HG02610 (cell line): ENCODE results near the gene CABLES1.
"Not testable (repeated sequence)": the region's sequence is repeated elsewhere in the genome, so short reads cannot be mapped to it uniquely, and the experiment has no call there.

Experiments
- ATAC-seq: cut with Tn5 transposase; IDR thresholded peaks from one replicate; pipeline ENCODE4 v1.9.1; 2021; ENCODE audit warnings: mild to moderate bottlenecking, moderate library complexity; ENCODE audit not compliant: unreplicated experiment

The CABLES1 gene

GRCh38 chr18:23259701-23260681 lies 124.7 kb downstream of the CABLES1 start:
- ATAC-seq = peak; percentile 53

GRCh38 chr18:23260926-23261590 lies 125.8 kb downstream of the CABLES1 start:
- no peak for ATAC-seq

DNA sequence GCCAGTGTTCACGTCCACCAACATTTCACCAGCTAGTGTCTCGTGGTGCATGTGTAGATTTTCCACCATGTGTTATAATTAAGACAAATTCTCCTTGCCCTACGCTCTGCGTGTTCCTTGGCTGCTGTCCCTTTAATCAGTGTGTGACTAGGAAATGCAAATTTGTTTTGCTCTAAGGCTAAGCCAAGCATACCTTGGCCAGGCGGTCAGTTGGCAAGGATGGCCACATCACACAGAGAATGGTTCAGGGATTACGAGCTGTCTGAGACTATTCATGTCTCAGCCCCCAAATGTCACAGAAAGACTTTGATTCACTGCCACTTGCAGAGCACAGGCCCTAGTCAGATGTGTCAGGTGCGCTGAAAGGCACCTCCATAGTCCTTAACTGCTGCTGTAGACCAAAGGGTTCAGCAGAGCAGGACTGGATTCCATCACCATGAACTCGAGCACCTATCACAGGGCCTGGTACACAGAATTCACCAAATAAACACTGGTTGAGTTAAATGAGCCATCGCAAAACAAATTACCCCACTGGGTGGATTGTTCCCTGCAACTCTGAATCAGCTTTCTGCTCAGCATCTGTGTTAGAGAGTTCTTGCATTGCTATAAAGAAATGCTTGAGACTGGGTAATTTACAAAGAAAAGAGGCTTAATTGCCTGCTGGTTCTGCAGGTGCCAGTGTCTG lies 128.4 kb downstream of the CABLES1 start:
- no peak for ATAC-seq

GRCh38 chr18:23265682-23266399 lies 130.6 kb downstream of the CABLES1 start:
- no peak for ATAC-seq

DNA sequence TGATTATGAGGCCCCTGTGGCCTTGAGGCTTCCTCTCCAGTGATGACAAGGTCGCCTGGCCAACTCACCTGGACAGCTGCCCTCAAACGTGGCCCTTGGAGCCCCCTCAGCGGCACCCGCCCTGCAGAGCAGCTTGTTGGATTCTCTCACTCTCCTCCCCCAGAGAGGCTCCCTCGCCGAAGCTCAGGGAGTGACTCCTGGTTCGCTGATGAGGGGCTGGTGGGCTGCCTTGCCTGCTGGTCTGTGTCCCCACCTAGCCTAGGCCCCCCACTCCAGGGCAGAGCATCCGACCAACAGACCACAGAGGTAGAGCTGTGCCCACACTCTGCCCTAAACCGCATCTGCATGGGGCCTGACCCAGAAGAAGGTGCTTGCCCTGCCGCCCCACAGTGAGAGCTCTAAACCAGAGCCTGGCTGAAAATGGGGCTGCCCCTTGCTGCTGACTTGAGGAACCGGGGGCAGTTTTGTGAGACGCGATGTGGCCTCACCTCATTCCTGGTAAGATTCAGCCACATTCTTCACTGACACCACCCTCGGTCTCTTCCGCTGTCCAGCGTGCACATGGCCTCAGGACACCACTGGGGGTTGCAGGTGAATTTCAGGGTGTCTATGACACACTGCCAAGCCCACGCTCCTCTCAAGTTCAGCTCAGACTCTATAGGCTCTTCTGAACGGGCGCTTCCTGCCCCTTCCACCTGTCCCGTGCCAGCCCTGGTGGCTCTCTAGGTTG lies 131.6 kb downstream of the CABLES1 start:
- ATAC-seq = peak; percentile 62

- no peak for ATAC-seq
Measured at GRCh38 chr18:23267447-23267776, 132.1 kb downstream of the CABLES1 start.

DNA sequence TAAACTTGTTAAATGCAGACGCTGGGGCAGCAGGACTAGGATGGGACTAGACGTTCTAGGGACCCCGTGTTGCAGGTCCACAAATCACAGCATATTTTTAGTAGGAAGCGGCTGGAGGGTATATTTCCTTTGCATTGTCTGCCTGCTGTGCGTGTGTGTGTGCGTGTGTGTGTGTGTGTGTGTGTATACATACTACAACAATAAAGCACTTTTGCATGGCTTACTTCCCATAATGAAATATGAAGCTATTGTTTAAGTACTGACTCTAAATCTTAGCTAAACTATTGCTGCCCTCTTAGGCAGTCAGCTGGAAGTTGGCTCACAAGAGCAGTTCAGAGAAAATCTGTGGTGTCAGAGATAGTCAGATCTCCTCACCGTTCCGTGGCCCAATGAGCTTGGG lies 133.4 kb downstream of the CABLES1 start:
- ATAC-seq = no peak

DNA sequence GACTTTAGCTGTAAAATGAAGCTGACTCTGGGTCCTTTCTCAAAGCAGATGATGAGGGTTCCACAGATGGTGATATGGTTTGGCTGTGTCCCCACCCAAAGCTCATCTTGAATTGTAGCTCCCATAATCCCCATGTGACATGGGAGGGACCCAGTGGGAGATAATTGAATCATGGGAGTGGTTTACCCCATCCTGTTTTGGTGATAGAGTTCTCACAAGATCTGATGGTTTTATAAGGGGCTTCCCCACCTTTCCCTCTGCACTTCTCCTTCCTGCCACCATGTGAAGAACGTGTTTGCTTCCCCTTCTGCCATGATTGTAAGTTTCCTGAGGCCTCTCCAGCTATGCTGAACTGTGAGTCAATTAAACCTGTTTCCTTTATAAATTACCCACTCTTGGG lies 133.8 kb downstream of the CABLES1 start:
- not testable (repeated sequence) for ATAC-seq

DNA sequence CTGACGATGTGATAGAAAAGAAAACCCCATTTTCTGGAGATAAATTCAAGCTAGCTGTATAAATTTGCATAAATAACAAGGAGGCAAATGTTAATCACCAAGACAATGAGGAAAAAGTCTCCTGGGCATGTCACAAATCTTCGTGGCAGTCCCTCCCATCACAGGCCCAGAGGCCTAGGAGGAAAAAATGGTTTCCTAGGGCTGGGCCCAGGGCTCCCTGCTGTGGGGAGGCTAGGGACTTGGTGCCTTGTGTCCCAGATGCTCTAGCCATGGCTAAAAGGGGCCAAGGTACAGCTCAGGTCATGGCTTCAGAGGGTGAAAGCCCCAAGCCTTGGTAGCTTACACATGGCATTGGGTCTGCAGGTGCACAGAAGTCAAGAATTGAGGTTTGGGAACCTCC lies 134.6 kb downstream of the CABLES1 start:
- ATAC-seq = no peak

DNA sequence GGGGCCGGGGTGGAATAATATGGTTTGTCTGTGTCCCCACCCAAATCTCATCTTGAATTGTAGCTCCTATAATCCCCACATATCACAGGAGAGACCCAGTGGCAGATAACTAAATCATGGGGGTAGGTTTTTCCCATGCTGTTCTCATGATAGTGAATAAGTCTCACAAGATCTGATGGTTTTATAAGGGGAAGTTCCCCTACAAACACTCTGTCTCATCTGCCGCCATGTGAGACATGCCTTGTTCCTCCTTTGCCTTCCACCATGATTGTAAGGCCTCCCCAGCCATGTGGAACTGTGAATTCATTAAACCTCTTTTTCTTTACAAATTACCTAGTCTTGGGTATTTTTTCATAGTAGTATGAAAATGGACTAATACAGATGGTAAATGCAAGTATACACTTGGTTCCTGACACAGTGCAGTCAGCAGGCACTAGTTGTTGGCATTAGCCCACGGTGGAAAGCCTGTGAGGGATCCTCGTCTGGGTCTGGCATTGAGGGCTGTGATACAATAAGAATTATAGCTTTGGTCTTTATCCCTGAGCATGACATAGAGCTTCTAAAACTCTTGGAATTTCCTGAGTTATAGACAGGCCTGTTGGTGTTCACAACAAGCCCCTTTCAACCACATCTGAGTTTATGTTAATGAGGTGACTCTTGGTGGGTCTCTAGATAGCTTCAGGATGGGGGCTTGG lies 135.8 kb downstream of the CABLES1 start:
- ATAC-seq = no peak

GRCh38 chr18:23272498-23273232 lies 137.4 kb downstream of the CABLES1 start:
- ATAC-seq = no peak

DNA sequence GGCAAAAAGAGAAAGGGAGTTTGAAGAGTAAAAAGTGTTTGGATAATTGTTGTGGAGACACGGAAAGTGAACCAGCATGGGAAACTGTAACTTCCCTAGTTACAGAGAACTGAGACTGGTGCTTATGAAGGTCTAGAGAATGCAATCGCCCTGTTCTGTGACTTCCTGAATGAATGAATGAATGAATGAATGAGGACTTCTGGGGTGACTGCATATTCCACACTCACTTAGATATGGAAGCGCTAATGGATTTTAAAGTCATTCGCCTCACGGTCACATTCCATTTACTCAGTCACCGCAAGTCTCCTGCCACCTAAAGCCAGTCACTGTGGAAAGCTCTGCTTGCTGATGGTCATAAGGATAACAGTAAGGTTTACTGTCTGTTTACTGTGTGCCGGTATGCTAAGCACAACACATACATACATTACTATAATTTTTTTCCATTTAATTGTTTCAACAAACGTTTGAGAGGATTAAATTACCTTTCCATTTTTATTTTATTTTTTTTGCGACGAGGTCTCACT lies 138.2 kb downstream of the CABLES1 start:
- ATAC-seq = no peak

DNA sequence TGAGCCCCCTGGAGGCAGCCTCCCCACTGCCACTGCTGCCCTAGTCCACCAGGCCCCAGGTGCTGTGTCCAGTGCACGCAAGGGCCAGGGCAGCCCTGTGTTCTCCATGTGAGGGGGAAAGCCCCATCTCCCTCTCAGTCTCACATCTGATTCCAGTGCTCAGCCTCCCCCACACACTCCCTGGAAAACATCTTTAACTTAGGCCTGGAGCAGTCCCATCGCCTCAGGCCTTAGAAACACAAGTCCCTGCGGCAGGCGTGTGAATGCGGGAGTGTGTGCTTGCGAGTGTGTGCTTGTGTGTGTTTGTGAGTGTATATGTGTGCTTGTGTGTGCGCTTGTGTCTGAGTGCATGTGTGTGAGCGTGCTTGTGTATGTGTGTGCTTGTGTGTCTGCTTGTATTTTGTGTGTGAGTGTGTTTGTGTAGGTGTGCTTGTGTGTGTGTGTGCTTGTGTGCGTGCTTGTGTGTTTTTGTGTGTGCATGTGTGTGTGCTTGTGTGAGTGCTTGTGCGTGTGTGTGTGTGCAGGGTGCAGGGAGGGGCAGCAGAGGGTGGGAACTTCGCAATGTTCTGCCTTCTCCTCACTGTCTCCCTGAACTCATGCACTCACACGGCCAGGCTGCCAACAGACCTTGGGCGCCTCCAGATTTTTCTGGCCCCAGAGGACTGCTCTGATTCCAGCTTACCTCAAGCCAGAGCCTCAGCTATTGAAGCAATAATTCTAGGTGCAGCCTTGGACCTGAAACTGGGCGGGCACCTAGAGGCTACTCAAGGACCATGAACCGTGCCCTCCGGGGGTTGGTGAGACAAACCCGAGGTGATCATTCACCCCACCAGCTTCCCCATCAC lies 139.6 kb downstream of the CABLES1 start:
- no peak for ATAC-seq

DNA sequence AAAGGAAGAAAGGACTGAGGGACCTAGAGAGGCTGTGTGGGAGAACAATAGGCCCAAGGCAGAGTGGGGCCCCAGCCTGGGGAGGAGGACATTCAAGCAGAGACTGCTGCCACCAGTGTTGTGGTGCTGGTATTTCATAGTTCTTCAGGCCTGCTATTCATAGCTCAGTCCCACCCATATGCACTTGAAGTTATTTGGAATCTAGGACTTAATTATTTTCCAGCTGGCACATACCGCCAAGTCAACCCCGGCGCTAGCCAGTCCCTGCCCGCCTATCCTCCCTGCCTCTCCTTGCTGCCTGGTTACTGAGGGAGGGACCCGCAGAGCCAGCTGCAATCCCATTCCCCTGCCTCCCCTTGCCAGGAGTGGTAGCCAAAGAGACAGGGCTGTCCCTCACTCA lies 141.2 kb downstream of the CABLES1 start:
- ATAC-seq = no peak

GRCh38 chr18:23277399-23277798 lies 142.1 kb downstream of the CABLES1 start:
- no peak for ATAC-seq

DNA sequence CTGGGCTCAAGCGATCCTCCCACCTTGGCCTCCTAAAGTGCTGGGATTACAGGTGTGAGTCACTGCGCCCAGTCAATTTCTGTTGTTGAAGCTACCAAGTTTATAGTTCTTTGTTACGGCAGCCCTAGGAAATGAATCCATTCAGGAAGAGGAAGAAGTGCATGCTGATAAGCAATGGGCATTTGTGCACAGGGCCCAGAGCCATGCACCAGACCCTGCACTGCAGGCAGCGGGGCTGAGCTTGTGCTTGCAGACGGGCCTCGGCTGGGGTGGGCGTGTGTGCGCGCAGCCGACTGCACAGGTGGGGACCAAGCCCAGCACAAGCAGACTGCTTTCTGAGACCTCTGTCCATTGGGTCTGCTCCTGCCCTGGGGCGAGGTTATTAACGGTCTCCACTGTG lies 144.6 kb downstream of the CABLES1 start:
- ATAC-seq = no peak

DNA sequence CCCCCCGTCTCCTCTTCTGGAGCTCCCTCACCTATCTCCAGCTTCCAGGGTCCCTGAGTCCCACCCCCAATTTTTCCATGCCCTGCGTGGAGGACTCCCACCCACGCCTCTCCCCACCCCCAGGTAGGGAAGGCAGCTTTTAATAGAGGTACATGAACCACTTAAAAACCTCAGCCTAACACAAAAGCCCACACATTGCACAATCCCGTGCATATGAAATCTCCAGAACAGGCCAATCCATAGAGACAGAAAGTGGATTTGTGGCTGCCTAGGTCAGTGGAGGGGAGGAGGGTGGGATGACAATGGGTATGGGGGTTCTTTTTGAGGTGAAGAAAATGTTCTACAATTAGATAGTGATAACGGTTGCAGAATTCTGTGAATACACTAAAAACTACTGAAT lies 145.6 kb downstream of the CABLES1 start:
- no peak for ATAC-seq
